HepG2 (cell line): ENCODE results near the gene HS3ST4. TPM values are rescaled to one million over a fixed set of nuclear protein-coding genes. Genes with fewer than 3 reads are reported as not detected.

Source experiments
- ATAC-seq: fragments of 200-7000 bp; cut with Tn5 transposase; 3 replicates; pipeline ENCODE4 v1.9.1; 2020; ENCODE audit warnings: mild to moderate bottlenecking, moderate library complexity
- BruUV-seq: library from RNA; stranded (reverse); fragments of 400-500 nt; replicated peaks from 2 replicates; lab custom pipeline; 2021; lab: Mats Ljungman, UMichigan
- CTCF ChIA-PET: fragments of 300-600 bp; formaldehyde crosslinking; extraction: SDS; loops from one replicate; lab custom pipeline; 2021; ENCODE audit warnings: low total read pairs, inconsistent platforms, low intra/inter-chr PET ratio; lab: Yijun Ruan, JAX
- POLR2A ChIA-PET: fragments of 350-600 bp; sonication (Branson Sonifier 250); formaldehyde crosslinking; loops from one replicate; lab custom pipeline; 2020; ENCODE audit warnings: antibody characterized with exemption, inconsistent platforms; lab: Yijun Ruan, JAX
- DNase-seq: peaks from one replicate; pipeline ENCODE4 v3.0.0-alpha.2; 2015; ENCODE audit warnings: low spot score
- FAIRE-seq: peaks from 3 replicates; lab custom pipeline; 2011; peaks lifted over from hg19 to GRCh38; lab: Jason Lieb, UNC
- H2AFZ ChIP-seq: one replicate; pipeline ENCODE4 v1.6.1; 2011; ENCODE audit warnings: low read length, inconsistent platforms
- H3K27ac ChIP-seq: fragments of 300-600 bp; 3 replicates; pipeline ENCODE4 v1.8.0; 2011; ENCODE audit warnings: mixed run types, mild to moderate bottlenecking, mixed read lengths, low read length, inconsistent platforms; ENCODE audit not compliant: insufficient read depth; ENCODE audit errors: extremely low read length
- H3K27me3 ChIP-seq, 2 experiments: fragments of 200-600 bp in 1 of 2; 2 replicates in 1 of 2; 3 replicates in 1 of 2; pipeline versions ENCODE4 v1.6.0 to v1.8.0; 2011; ENCODE audit warnings: low read length in 2 of 2, mild to moderate bottlenecking in 2 of 2, moderate library complexity in 2 of 2, inconsistent platforms in 1 of 2; ENCODE audit not compliant: insufficient read depth in 2 of 2, control insufficient read depth in 1 of 2
- H3K36me3 ChIP-seq, 2 experiments: fragments of 200-600 bp in 1 of 2; replicated peaks in 1 of 2; 2 replicates in 1 of 2; 3 replicates in 1 of 2; pipeline versions ENCODE4 v1.5.1 to v1.8.0; 2011; ENCODE audit warnings: low read length in 2 of 2, inconsistent platforms in 1 of 2; ENCODE audit not compliant: insufficient read depth in 2 of 2, control insufficient read depth in 1 of 2
- H3K4me1 ChIP-seq: 2 replicates; pipeline ENCODE4 v1.5.1; 2012; ENCODE audit warnings: low read length, inconsistent platforms; ENCODE audit not compliant: insufficient read depth
- H3K4me2 ChIP-seq: 2 replicates; pipeline ENCODE4 v1.6.0; 2011; ENCODE audit warnings: low read depth, low read length, inconsistent platforms
- H3K4me3 ChIP-seq, 3 experiments: fragments of 200-600 bp in 1 of 3; sonication (generic), shearing (Covaris generic) in 1 of 3; replicated peaks in 1 of 3; 2 replicates each; pipeline ENCODE4 v1.5.1; 2011 to 2016; ENCODE audit warnings: low read length in 3 of 3, inconsistent platforms in 2 of 3, low read depth in 2 of 3, mild to moderate bottlenecking in 2 of 3, control low read depth in 1 of 3, mixed read lengths in 1 of 3; ENCODE audit not compliant: insufficient read depth in 1 of 3
- H3K79me2 ChIP-seq: one replicate; pipeline ENCODE4 v1.6.1; 2011; ENCODE audit warnings: low read length, inconsistent platforms; ENCODE audit not compliant: insufficient read depth
- H3K9ac ChIP-seq: 2 replicates; pipeline ENCODE4 v1.6.0; 2011; ENCODE audit warnings: mild to moderate bottlenecking, low read depth, low read length, inconsistent platforms; ENCODE audit not compliant: insufficient read depth
- H3K9me3 ChIP-seq: 2 replicates; pipeline ENCODE4 v1.5.1; 2012; ENCODE audit warnings: mild to moderate bottlenecking, low read length
- H4K20me1 ChIP-seq: 2 replicates; pipeline ENCODE4 v1.6.0; 2011; ENCODE audit warnings: inconsistent platforms, mild to moderate bottlenecking, low read length, moderate library complexity; ENCODE audit not compliant: insufficient read depth
- ATAD3A ChIP-seq: sonication (generic); formaldehyde crosslinking; IDR thresholded peaks from 2 replicates; pipeline ENCODE4 v1.4.0; 2020; ENCODE audit warnings: missing genetic modification reagents
- NFE2 ChIP-seq: sonication (generic); formaldehyde crosslinking; IDR thresholded peaks from 2 replicates; pipeline ENCODE4 v1.4.0; 2020; ENCODE audit warnings: missing genetic modification reagents
- NFRKB ChIP-seq: fragments of 450-650 bp; IDR thresholded peaks from 2 replicates; pipeline ENCODE4 v1.6.1; 2017
- POLR2AphosphoS2 ChIP-seq: IDR thresholded peaks from 2 replicates; pipeline ENCODE4 v1.6.1; 2011; ENCODE audit warnings: low read depth, low read length, improper control_type of control experiment
- ZNF317 ChIP-seq: sonication (generic); formaldehyde crosslinking; IDR thresholded peaks from 2 replicates; pipeline ENCODE4 v1.5.0; 2020; ENCODE audit warnings: mild to moderate bottlenecking, missing genetic modification reagents
- ZNF589 ChIP-seq: sonication (generic); formaldehyde crosslinking; conservative IDR thresholded peaks from 2 replicates; pipeline ENCODE4 v1.8.0; 2022; ENCODE audit warnings: mild to moderate bottlenecking, moderate library complexity, missing genetic modification reagents
- ZNF841 ChIP-seq: sonication (generic); formaldehyde crosslinking; IDR thresholded peaks from 2 replicates; pipeline ENCODE4 v1.8.1; 2023; ENCODE audit warnings: missing genetic modification reagents, borderline replicate concordance
- WGBS: methylation state at CpG from one replicate; pipeline ENCODE4 v1.1.6; 2017; ENCODE audit warnings: low lambda C conversion rate; 5-methylcytosine and 5-hydroxymethylcytosine counted together
- in situ Hi-C: cut with HindIII; loops from 2 replicates; pipeline ENCODE4 v1.10.0; 2017; ENCODE audit warnings: low pct_unique_long_range_greater_than_20kb; ENCODE audit not compliant: extremely low pct_ligation_motif_present
- intact Hi-C: fragments of 100-400 bp; cut with micrococcal nuclease; formaldehyde crosslinking; loops from one replicate; pipeline ENCODE4 v1.10.0; 2022; ENCODE audit not compliant: unreplicated experiment
- polyA plus RNA-seq, 8 experiments: library from polyadenylated mRNA; depleted of rRNA in 3 of 8; stranded (reverse) in 7 of 8; unstranded in 1 of 8; fragments of >200 nt; fragmentation: Illumina TruSeq in 4 of 8; extraction: Trizol in 4 of 8; gene quantifications; 2 replicates each; pipeline versions ENCODE4 v1.2.1 to v1.2.3, GENCODE V29; 2011 to 2016; ENCODE audit warnings: low read depth in 4 of 8, missing spikeins in 1 of 8, mixed read lengths in 1 of 8; ENCODE audit not compliant: insufficient read depth in 1 of 8
- total RNA-seq, 5 experiments: library from RNA; depleted of rRNA; stranded (reverse); fragments of >200 nt; fragmentation: Illumina TruSeq; extraction: Trizol; gene quantifications; 2 replicates each; pipeline ENCODE4 v1.2.3, GENCODE V29; 2016; ENCODE audit warnings: low read depth in 1 of 5
- TF ChIP-seq, protein P1 (sequence below): sonication (generic); formaldehyde crosslinking; IDR thresholded peaks from 2 replicates; pipeline ENCODE4 v1.4.0; 2020; ENCODE audit warnings: missing genetic modification reagents
- TF ChIP-seq, protein P2 (sequence below): sonication (generic); formaldehyde crosslinking; IDR thresholded peaks from 2 replicates; pipeline ENCODE4 v1.4.0; 2020; ENCODE audit warnings: missing genetic modification reagents
- TF ChIP-seq, protein P3 (sequence below): sonication (generic); formaldehyde crosslinking; IDR thresholded peaks from 2 replicates; pipeline ENCODE4 v1.8.1; 2023; ENCODE audit warnings: mild to moderate bottlenecking, moderate library complexity, missing genetic modification reagents
- TF ChIP-seq, protein P4 (sequence below): sonication (generic); formaldehyde crosslinking; IDR thresholded peaks from 2 replicates; pipeline ENCODE4 v1.4.0; 2020; ENCODE audit warnings: missing genetic modification reagents

Gene HS3ST4
- total and polyA plus RNA-seq, 2 of the 13 experiments (the other 11 are each of a cell fraction or from before 2014, with no cell fraction given) = not detected

GRCh38 chr16:25716186-25716585 lies 24.4 kb downstream of the HS3ST4 start:
- no TSS peak for BruUV-seq
- ATAC-seq (no peak), DNase-seq (no peak), FAIRE-seq (no peak)
- no peaks in the 10 kb centered on the region for H4K20me1 ChIP-seq
- H3K4me3 ChIP-seq = no peak overlapping the region
- WGBS = 39% methylated on average over 2 of the region's 2 CpGs
- in situ Hi-C loops (no loop called here), intact Hi-C loops (no loop called here)
- TF ChIP-seq ZNF317 (no peak), NFE2 (no peak), NFRKB (no peak)
- TF ChIP-seq, protein P1, sequence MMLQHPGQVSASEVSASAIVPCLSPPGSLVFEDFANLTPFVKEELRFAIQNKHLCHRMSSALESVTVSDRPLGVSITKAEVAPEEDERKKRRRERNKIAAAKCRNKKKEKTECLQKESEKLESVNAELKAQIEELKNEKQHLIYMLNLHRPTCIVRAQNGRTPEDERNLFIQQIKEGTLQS = no peak
- POLR2A ChIA-PET = no interaction called here
- H3K9me3 ChIP-seq = no peaks in the 10 kb centered on the region
- no peak overlapping the region for H2AFZ ChIP-seq
- no peak overlapping the region for H3K4me2 ChIP-seq
- no peaks in the 10 kb centered on the region for H3K36me3 ChIP-seq
- CTCF ChIA-PET = no interaction called here
- H3K27me3 ChIP-seq = 0 out of 5 replicates have a peak, but pooled peaks cover 0 to 9% of the 10 kb centered on the region in 2 experiments
- H3K4me1 ChIP-seq = no peaks in the 10 kb centered on the region
- H3K27ac ChIP-seq = no peak overlapping the region
- H3K9ac ChIP-seq = no peak overlapping the region
- no peaks in the 10 kb centered on the region for H3K79me2 ChIP-seq

DNA sequence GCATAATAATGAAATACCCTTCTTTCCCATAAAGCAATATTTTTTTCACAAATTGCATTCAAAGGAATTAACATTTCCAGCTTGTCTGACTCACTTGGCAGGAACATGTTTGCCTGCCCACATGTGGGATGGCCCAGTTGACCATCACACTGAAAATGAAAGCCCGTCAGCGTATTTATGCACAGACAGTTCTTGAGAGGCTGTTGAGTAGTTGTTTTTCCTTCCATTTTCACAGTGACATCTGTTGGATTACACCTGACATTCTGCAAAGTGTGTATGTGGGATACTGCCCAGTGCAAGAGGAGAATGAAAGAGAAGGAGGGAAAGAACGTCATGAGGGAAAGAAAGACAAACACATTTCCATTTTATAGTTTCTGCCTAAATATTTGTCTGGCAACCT lies 29.7 kb downstream of the HS3ST4 start:
- no peak for DNase-seq
- no TSS peak for BruUV-seq
- no peak overlapping the region for H3K9ac ChIP-seq
- no peaks in the 10 kb centered on the region for H3K36me3 ChIP-seq
- H3K9me3 ChIP-seq = no peaks in the 10 kb centered on the region
- no peak overlapping the region for H2AFZ ChIP-seq
- no peaks in the 10 kb centered on the region for H4K20me1 ChIP-seq
- intact Hi-C loops (no loop called here), in situ Hi-C loops (no loop called here)
- H3K27ac ChIP-seq = no peak overlapping the region
- no peak overlapping the region for H3K4me3 ChIP-seq
- CTCF ChIA-PET = no interaction called here
- H3K27me3 ChIP-seq = no peaks in the 10 kb centered on the region
- WGBS = 0% methylated on average over 3 of the region's 3 CpGs
- FAIRE-seq = no peak
- POLR2A ChIA-PET = no interaction called here
- no peak overlapping the region for H3K4me2 ChIP-seq
- H3K79me2 ChIP-seq = no peaks in the 10 kb centered on the region
- no peak for ATAC-seq
- no peaks in the 10 kb centered on the region for H3K4me1 ChIP-seq
- TF ChIP-seq ZNF589 (no peak), ZNF841 (CRISPR knock-in tag) (no peak), ATAD3A (CRISPR knock-in tag) (no peak), POLR2AphosphoS2 (no peak)
- TF ChIP-seq, protein P2, sequence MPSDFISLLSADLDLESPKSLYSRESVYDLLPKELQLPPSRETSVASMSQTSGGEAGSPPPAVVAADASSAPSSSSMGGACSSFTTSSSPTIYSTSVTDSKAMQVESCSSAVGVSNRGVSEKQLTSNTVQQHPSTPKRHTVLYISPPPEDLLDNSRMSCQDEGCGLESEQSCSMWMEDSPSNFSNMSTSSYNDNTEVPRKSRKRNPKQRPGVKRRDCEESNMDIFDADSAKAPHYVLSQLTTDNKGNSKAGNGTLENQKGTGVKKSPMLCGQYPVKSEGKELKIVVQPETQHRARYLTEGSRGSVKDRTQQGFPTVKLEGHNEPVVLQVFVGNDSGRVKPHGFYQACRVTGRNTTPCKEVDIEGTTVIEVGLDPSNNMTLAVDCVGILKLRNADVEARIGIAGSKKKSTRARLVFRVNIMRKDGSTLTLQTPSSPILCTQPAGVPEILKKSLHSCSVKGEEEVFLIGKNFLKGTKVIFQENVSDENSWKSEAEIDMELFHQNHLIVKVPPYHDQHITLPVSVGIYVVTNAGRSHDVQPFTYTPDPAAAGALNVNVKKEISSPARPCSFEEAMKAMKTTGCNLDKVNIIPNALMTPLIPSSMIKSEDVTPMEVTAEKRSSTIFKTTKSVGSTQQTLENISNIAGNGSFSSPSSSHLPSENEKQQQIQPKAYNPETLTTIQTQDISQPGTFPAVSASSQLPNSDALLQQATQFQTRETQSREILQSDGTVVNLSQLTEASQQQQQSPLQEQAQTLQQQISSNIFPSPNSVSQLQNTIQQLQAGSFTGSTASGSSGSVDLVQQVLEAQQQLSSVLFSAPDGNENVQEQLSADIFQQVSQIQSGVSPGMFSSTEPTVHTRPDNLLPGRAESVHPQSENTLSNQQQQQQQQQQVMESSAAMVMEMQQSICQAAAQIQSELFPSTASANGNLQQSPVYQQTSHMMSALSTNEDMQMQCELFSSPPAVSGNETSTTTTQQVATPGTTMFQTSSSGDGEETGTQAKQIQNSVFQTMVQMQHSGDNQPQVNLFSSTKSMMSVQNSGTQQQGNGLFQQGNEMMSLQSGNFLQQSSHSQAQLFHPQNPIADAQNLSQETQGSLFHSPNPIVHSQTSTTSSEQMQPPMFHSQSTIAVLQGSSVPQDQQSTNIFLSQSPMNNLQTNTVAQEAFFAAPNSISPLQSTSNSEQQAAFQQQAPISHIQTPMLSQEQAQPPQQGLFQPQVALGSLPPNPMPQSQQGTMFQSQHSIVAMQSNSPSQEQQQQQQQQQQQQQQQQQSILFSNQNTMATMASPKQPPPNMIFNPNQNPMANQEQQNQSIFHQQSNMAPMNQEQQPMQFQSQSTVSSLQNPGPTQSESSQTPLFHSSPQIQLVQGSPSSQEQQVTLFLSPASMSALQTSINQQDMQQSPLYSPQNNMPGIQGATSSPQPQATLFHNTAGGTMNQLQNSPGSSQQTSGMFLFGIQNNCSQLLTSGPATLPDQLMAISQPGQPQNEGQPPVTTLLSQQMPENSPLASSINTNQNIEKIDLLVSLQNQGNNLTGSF (CRISPR knock-in tag) = no peak
- TF ChIP-seq, protein P3, sequence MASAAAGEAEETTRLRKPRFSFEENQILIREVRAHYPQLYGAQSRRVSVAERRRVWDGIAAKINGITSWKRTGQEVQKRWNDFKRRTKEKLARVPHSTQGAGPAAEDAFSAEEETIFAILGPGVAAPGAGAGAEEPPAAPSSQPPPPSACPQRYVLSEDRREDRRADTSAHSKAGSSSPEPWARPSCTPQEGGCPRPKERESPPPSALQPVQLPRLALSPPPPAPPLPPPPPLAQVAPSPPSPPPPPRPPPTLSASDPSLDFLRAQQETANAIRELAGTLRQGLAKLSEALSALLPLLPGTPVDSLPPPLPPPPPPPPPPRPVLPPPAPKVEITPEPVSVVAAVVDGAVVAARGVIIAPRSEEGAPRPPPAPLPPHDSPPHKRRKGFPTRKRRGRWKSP (CRISPR knock-in tag) = no peak
- TF ChIP-seq, protein P4, sequence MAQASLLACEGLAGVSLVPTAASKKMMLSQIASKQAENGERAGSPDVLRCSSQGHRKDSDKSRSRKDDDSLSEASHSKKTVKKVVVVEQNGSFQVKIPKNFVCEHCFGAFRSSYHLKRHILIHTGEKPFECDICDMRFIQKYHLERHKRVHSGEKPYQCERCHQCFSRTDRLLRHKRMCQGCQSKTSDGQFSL (CRISPR knock-in tag) = no peak
